Stimulated activated CD4-positive, alpha-beta T cell treated with anti-CD3 and anti-CD28 coated beads, Interleukin-1b, Interleukin-23, amount 100 ng/mL, for 1 hour (primary cell): ENCODE data around the gene COG5.
"Not testable (repeated sequence)": the region's sequence is repeated elsewhere in the genome, so short reads cannot be mapped to it uniquely, and the experiment has no call there.

ENCODE experiments used
- DNase-seq, 2 donors: peaks; one replicate each; pipeline ENCODE4 v3.0.0-alpha.2; 2020; ENCODE audit warnings: low read depth in 2 of 2

Gene COG5

DNA sequence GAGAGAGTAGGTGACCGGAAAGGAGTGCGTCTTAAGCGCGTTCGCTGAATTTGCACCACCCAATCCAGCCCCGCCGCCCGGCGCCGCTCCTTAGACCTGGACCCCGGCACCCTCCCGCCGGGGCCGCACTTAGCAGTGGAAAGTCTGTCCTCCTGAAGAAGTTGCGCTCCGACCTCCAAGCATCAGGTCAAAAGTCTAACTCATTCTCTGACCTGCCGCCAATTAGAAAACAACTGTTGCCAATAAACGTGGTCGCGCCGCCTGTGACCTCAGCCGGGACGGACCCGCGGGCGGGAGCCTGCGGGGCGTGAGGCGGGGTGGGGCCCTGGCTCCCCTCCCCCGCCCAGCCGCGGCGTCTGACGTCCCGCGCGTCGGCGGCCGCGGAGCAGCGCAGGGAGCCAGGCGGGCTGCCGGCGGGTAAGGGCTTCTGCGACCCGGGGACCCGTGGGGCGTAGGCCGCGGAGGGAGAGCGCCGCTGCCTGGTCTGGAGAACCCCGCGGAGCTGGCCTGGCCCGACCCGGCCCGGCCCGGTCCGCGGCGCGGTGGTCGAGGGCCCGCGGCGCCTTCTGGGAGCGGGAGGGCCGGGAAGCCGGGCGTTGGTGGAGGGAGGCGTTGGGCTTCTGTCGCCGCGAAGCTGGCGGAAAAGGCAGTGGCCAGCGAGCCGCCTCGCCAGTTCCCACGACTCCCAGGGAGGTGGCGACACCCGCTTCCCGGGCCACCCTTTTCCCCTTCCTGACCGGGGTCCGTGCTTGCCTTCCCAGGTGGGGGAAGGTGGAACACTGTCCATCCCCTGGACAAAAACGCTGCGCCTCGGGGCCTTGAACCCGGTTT, 16.4 kb upstream of the COG5 start, which contains the start of gene BCAP29:
Gene BCAP29 (plus strand): TSS at position 362 of the 831 bp plus-strand sequence. CDS start 527 bp downstream, outside the sequence.
- DNase-seq: peak in 1 of 2 donors; percentile 42

- DNase-seq: no peak
These were observed 15.8 kb upstream of the COG5 start for GRCh38 chr7:107579554-107579884.

- DNase-seq: no peak
These were observed 9.8 kb upstream of the COG5 start for GRCh38 chr7:107573537-107573936.

- no peak for DNase-seq
These were observed 6.6 kb upstream of the COG5 start for GRCh38 chr7:107570298-107570697.

GRCh38 chr7:107564553-107565298, 1.0 kb upstream of the COG5 start:
- DNase-seq: no peak

DNA sequence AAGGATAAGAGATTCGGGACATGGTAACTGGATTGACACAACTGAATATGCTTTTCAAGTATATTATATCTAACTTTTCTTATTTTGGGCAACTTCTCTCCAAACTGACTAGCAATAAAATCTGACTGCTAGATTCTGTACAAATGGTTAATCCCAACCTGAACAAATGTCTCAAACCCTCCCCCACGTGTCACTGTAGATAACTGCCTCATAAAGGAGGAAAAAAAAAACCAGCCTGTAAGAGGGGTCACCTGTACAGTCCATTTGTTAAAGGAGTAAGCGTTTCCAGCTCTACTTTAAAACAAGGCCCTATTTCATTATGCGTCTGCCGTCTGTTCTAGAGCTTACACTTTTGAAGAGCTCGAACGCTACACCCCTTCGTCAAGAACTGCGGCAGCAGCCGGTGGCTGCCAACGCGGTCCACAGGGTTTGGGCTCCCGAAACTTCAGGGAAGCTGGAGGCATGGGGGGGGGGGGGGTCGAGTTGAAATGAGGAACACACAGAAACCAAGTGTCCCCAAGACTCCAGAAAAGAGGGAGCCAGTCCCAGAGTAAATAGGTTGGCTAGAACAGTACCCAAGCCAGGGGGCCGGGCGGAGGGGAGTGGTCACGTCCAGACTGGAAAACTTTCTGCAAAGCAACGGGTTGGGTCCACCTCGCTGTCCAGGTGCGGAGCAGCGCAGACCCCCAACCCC, 492 bp downstream of the COG5 start:
- no peak for DNase-seq

DNA sequence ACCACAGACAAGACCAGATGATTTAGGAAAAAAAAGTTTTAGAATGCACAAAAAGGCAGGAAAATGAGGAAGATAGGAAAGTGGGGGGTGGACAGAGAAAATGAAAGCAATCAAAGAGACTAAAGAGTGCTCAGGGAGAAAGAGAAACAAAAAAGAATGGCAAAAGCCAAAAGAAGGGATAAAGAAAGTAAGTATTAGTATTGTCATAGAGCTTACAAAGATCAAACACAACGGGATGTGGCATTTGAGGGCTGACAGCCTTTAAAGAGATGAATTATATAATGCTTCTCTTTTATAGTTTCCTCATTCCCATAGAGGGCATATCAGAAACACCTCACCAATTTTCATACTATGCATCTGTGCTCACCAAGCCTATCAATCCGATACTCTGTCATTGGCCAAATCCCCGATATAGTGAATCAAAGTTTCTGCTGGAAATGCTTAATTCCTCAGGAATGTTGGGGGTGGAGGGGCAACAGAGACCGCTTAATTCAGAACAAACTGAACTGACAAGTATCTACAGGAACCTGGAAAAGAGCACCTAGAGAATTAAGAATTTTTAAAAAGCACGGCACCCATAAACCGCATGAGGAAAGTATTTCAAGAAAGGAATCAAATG, 2.7 kb downstream of the COG5 start:
- no peak for DNase-seq

GRCh38 chr7:107559864-107560263, 3.9 kb downstream of the COG5 start:
- no peak for DNase-seq

DNA sequence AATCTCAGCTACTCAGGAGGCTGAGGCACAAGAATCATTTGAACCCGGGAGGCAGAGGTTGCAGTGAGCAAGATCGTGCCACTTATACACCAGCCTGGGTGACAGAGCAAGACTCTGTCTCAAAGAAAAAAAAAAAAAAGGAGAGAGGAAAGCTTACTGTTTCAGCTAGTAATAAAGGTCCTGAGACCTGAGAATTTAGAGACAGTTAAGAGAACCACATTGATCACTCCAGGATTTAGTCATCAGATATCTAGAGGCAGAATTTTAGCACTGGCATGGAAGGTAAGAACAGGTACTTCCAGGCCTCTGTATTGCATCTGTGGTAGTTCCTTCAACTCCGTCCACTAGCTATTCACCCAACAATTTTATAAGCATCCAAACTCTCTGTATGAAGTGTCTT, 7.8 kb downstream of the COG5 start:
- no peak for DNase-seq

GRCh38 chr7:107551936-107552335, 11.8 kb downstream of the COG5 start:
- no peak for DNase-seq

GRCh38 chr7:107544848-107545591, 18.7 kb downstream of the COG5 start:
- no peak for DNase-seq

- DNase-seq: no peak
These were observed 20.3 kb downstream of the COG5 start for GRCh38 chr7:107543338-107543993.

DNA sequence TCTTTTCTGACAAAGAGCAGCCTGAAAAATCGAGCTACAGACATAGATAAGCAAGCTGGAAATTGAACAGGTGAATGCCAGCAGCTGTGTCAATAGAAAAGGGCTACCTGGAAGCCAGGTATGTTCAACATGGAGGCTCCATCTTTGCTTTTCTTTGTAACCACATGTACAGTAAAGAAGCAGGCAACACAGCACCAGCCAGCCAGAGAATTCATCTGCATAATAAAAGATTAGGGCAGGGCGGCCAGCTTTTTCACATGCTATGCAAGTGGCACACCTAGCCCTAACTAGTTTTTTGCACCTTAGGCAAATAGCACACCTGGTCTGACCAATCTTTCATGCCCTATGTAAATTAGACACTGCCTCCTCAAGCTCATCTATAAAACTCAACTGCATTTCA, 25.7 kb downstream of the COG5 start:
- no peak for DNase-seq

- not testable (repeated sequence) for DNase-seq
These were observed 26.5 kb downstream of the COG5 start for GRCh38 chr7:107537228-107537627.

GRCh38 chr7:107534139-107534538, 29.6 kb downstream of the COG5 start:
- no peak for DNase-seq

DNA sequence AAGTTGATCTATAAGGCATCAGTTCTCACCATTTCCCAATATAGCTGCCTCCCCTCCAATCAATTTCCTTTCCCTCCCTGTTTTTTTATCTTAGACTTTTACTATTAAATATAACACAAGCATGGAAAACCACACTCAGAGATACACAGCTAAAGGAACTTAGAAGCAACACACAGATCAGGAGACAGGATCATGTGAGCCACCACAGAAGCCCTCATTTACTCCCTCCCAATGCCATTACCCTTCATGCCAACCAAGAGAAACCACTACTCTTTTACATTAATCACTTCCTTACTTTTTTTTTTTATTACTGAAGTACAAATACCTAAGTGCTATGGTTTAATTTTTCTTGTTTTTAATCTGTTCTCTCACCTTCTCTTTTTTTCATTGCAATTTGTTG, 33.0 kb downstream of the COG5 start:
- no peak for DNase-seq

- no peak for DNase-seq
These were observed 35.3 kb downstream of the COG5 start for GRCh38 chr7:107528461-107528860.

DNA sequence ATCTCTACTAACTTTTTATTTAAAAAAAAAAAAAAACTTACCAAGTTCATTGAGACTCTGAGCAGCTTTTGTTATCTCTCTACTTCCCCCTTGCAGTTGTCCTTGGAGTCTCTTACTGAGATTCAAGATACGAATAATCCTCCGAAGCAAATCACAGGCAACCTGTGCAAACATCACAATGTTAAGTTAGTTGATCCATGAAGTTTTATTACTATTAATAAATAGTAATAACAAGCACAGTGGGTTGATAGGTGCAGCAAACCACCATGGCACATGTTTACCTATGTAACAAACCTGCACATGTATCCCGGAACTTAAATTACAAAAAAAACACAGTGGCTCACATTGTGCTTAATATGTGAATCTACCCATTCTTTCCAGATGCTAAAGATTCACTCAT, 36.5 kb downstream of the COG5 start:
- DNase-seq: no peak

DNA sequence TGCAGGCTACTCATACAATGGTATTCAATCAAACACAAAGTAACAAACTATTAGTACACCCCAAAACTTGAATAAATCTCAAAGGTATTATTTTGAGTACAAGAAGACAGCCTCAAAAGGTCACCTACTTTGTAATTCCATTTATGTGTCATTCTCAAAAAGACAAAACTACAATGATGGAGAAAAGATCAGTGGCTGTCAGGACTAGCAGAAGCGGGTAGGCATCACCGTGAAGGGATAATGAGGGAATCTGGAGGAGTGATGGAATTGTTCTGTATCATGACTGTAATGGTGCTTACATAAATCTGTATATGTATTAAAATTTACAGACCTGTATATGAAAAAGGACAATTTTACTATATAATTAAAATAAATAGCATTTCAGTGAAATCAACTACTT, 37.0 kb downstream of the COG5 start:
- no peak for DNase-seq

DNA sequence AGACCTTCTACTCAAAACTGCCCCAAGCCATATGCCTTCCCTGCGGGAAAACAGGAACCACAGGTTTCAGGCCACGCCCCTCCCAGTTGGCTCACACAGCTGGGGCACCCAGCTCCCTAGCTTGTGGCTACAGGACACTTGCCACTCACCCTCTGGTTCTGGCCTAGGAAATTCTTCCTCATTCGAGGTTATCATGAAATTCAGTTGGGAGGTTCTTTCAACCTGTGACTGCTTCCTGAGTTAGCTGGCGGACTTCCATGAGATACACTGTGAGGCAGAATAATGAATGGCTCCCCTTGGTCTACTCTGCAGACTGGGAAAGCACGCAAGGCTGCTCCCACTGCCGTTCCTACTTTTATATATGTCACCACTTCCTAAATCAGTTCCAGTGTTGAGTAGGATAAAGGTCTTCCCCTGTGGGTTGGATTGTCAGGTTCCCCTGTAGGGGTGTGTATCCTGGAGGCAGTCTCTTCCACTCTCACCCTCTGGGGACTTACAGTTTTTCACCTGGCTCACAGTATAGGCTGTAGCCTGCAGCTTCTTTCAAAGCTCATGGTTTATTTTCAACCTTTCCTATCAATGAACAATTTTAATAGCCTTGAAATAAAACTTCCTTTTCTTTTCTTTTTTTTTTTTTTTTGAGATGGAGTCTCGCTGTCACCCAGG, 56.9 kb downstream of the COG5 start:
- DNase-seq: no peak
